Subcutaneous abdominal adipose tissue (tissue), 5 donors: ENCODE measurements around the gene SIGLEC5.

ENCODE experiments used
- H3K27ac ChIP-seq: one replicate; pipeline ENCODE4 v1.7.0; 2013; ENCODE audit warnings: low read depth, mild to moderate bottlenecking, inconsistent platforms, low read length, moderate library complexity
- H3K27me3 ChIP-seq, 5 donors: one replicate each; pipeline ENCODE4 v1.7.0; 2013; ENCODE audit warnings: low read length in 5 of 5, inconsistent platforms in 1 of 5; ENCODE audit not compliant: control insufficient read depth in 5 of 5, insufficient read depth in 4 of 5
- H3K36me3 ChIP-seq, 5 donors: one replicate each; pipeline ENCODE4 v1.7.0; 2013; ENCODE audit warnings: low read length in 5 of 5; ENCODE audit not compliant: control insufficient read depth in 5 of 5, insufficient read depth in 5 of 5
- H3K4me1 ChIP-seq, 5 donors: one replicate each; pipeline ENCODE4 v1.7.0; 2013; ENCODE audit warnings: low read length in 5 of 5, mild to moderate bottlenecking in 3 of 5, moderate library complexity in 1 of 5; ENCODE audit not compliant: control insufficient read depth in 5 of 5, insufficient read depth in 5 of 5
- H3K4me3 ChIP-seq, 5 donors: one replicate each; pipeline ENCODE4 v1.7.0; 2013; ENCODE audit warnings: low read length in 5 of 5, low read depth in 1 of 5
- H3K9ac ChIP-seq, 5 donors: one replicate each; pipeline ENCODE4 v1.7.0; 2013; ENCODE audit warnings: low read length in 5 of 5, mild to moderate bottlenecking in 4 of 5, moderate library complexity in 3 of 5
- H3K9me3 ChIP-seq, 5 donors: one replicate each; pipeline ENCODE4 v1.7.0; 2013; ENCODE audit warnings: low read length in 5 of 5; ENCODE audit not compliant: control insufficient read depth in 5 of 5
- donor health status: healthy.
- donor health status: healthy.
- donor health status: healthy.
- donor health status: healthy.
- donor health status: healthy.

The SIGLEC5 gene

GRCh38 chr19:51632126-51632525, 1.9 kb upstream of the SIGLEC5 start:
- Histone ChIP-seq H3K27ac (no peak overlapping the region), H3K4me1 (peaks cover 0 to 6% (median 0%) of the 10 kb centered on the region in 5 donors), H3K9me3 (peaks cover 0 to 8% (median 5%) of the 10 kb centered on the region in 5 donors), H3K4me3 (no peak overlapping the region), H3K27me3 (peaks cover 0 to 18% (median 11%) of the 10 kb centered on the region in 5 donors), H3K9ac (no peak overlapping the region), H3K36me3 (peaks cover 0 to 4% (median 0%) of the 10 kb centered on the region in 5 donors)

GRCh38 chr19:51628153-51628939, 1.9 kb downstream of the SIGLEC5 start:
- H3K36me3 ChIP-seq: peaks cover 0 to 4% (median 0%) of the 10 kb centered on the region in 5 donors
- peaks cover 0 to 18% (median 12%) of the 10 kb centered on the region in 5 donors for H3K27me3 ChIP-seq
- H3K9me3 ChIP-seq: no peaks in the 10 kb centered on the region
- no peak overlapping the region for H3K4me3 ChIP-seq
- peaks cover 0 to 6% (median 0%) of the 10 kb centered on the region in 5 donors for H3K4me1 ChIP-seq
- H3K9ac ChIP-seq: no peak overlapping the region
- H3K27ac ChIP-seq: no peak overlapping the region

GRCh38 chr19:51627491-51628138, 2.6 kb downstream of the SIGLEC5 start:
- Histone ChIP-seq H3K9me3 (no peaks in the 10 kb centered on the region), H3K4me3 (no peak overlapping the region), H3K27ac (no peak overlapping the region), H3K27me3 (peaks cover 0 to 18% (median 12%) of the 10 kb centered on the region in 5 donors), H3K9ac (no peak overlapping the region), H3K4me1 (peaks cover 0 to 6% (median 0%) of the 10 kb centered on the region in 5 donors), H3K36me3 (peaks cover 0 to 4% (median 0%) of the 10 kb centered on the region in 5 donors)

- Histone ChIP-seq H3K9ac (no peak overlapping the region), H3K36me3 (peaks cover 0 to 4% (median 0%) of the 10 kb centered on the region in 5 donors), H3K4me3 (no peak overlapping the region), H3K9me3 (no peaks in the 10 kb centered on the region), H3K27ac (no peak overlapping the region), H3K4me1 (peaks cover 0 to 6% (median 0%) of the 10 kb centered on the region in 5 donors), H3K27me3 (peaks cover 0 to 18% (median 12%) of the 10 kb centered on the region in 5 donors)
Measured at GRCh38 chr19:51626675-51627074, 3.5 kb downstream of the SIGLEC5 start.

GRCh38 chr19:51621178-51621577, 9.0 kb downstream of the SIGLEC5 start:
- no peak overlapping the region for H3K4me3 ChIP-seq
- H3K9me3 ChIP-seq: no peaks in the 10 kb centered on the region
- no peaks in the 10 kb centered on the region for H3K4me1 ChIP-seq
- H3K36me3 ChIP-seq: no peaks in the 10 kb centered on the region
- H3K27me3 ChIP-seq: no peaks in the 10 kb centered on the region
- no peak overlapping the region for H3K9ac ChIP-seq
- no peak overlapping the region for H3K27ac ChIP-seq

- Histone ChIP-seq H3K27ac (no peak overlapping the region), H3K9me3 (peaks cover 0 to 9% (median 3%) of the 10 kb centered on the region in 5 donors), H3K4me3 (no peak overlapping the region), H3K36me3 (no peaks in the 10 kb centered on the region), H3K4me1 (no peaks in the 10 kb centered on the region), H3K9ac (no peak overlapping the region), H3K27me3 (peaks cover 4 to 16% (median 9%) of the 10 kb centered on the region in 5 donors)
Measured at GRCh38 chr19:51615991-51616390, 14.2 kb downstream of the SIGLEC5 start.

- Histone ChIP-seq H3K36me3 (no peaks in the 10 kb centered on the region), H3K4me1 (no peaks in the 10 kb centered on the region), H3K27me3 (peaks cover 4 to 16% (median 9%) of the 10 kb centered on the region in 5 donors), H3K9ac (no peak overlapping the region), H3K9me3 (peaks cover 0 to 9% (median 3%) of the 10 kb centered on the region in 5 donors), H3K27ac (no peak overlapping the region), H3K4me3 (no peak overlapping the region)
Measured at GRCh38 chr19:51614789-51615188, 15.4 kb downstream of the SIGLEC5 start.

GRCh38 chr19:51610576-51610975, 19.6 kb downstream of the SIGLEC5 start:
- no peak overlapping the region for H3K9ac ChIP-seq
- peaks cover 4 to 16% (median 9%) of the 10 kb centered on the region in 5 donors for H3K27me3 ChIP-seq

GRCh38 chr19:51607920-51608562, 22.2 kb downstream of the SIGLEC5 start:
- Histone ChIP-seq H3K27ac (no peak overlapping the region), H3K27me3 (peaks cover 0 to 10% (median 0%) of the 10 kb centered on the region in 5 donors), H3K4me1 (no peaks in the 10 kb centered on the region), H3K9ac (no peak overlapping the region), H3K4me3 (no peak overlapping the region), H3K36me3 (no peaks in the 10 kb centered on the region), H3K9me3 (peaks cover 0 to 7% (median 3%) of the 10 kb centered on the region in 5 donors)

More at GRCh38 chr19:51610576-51610975, 19.6 kb downstream of the SIGLEC5 start:
- no peak overlapping the region for H3K27ac ChIP-seq
- peaks cover 0 to 9% (median 3%) of the 10 kb centered on the region in 5 donors for H3K9me3 ChIP-seq
- no peaks in the 10 kb centered on the region for H3K36me3 ChIP-seq
- no peak overlapping the region for H3K4me3 ChIP-seq
- no peaks in the 10 kb centered on the region for H3K4me1 ChIP-seq
